Measurements from ENCODE around the gene MFAP2. TPM values are rescaled to one million over a fixed set of nuclear protein-coding genes. Genes with fewer than 3 reads are reported as not detected.

MFAP2 gene
- total RNA-seq, 1 experiment from 2014 or later, result 55.9 TPM

Other genes starting within 250 kb of the MFAP2 start
- not detected in 2 replicates for gene RNU1-4, start 240.1 kb downstream of the MFAP2 start, total RNA-seq (2014; rRNA removed; shearing (Covaris generic))
- not detected in 2 replicates for gene RNU1-2, start 84.6 kb downstream of the MFAP2 start, total RNA-seq (2014; rRNA removed; shearing (Covaris generic))
- 29.7 and 64.4 TPM in 2 replicates for gene CROCC, start 58.7 kb downstream of the MFAP2 start, total RNA-seq (2014; rRNA removed; shearing (Covaris generic))
- 34.5 and 38.9 TPM in 2 replicates for gene ATP13A2, start 31.3 kb upstream of the MFAP2 start, total RNA-seq (2014; rRNA removed; shearing (Covaris generic))
- 192 and 214 TPM in 2 replicates for gene SDHB, start 73.4 kb upstream of the MFAP2 start, total RNA-seq (2014; rRNA removed; shearing (Covaris generic))
- gene PADI2, start 138.8 kb upstream of the MFAP2 start, total RNA-seq (2014; rRNA removed; shearing (Covaris generic)), result 0.10 and 0.62 TPM in 2 replicates
- not detected in 2 replicates for gene PADI1, start 224.5 kb upstream of the MFAP2 start, total RNA-seq (2014; rRNA removed; shearing (Covaris generic))

All from G401 (cell line).